Stimulated activated CD4-positive, alpha-beta T cell treated with anti-CD3 and anti-CD28 coated beads, Interleukin-1b, Interleukin-23, amount 100 ng/mL, for 4 hours (primary cell): ENCODE results near the gene ATOSB.

ENCODE experiments used
- DNase-seq, 2 donors: peaks; one replicate each; pipeline ENCODE4 v3.0.0-alpha.2; 2020; ENCODE audit warnings: low read depth in 2 of 2

ATOSB gene

GRCh38 chr9:35089434-35089833 is 26.2 kb downstream of the ATOSB start:
- DNase-seq, result no peak

- DNase-seq, result no peak
Measured at GRCh38 chr9:35085078-35085477, 30.6 kb downstream of the ATOSB start.

- DNase-seq, result peak; percentile 55 to 73
Measured at GRCh38 chr9:35079426-35080341, 36.0 kb downstream of the ATOSB start, which contains the start of gene FANCG. TSS of gene FANCG (minus strand) at chr9:35079942. CDS start at chr9:35079524, 418 bp downstream.

GRCh38 chr9:35079041-35079425 is 36.6 kb downstream of the ATOSB start:
- no peak for DNase-seq

GRCh38 chr9:35078066-35078465 is 37.6 kb downstream of the ATOSB start:
- no peak for DNase-seq

- no peak for DNase-seq
Measured at GRCh38 chr9:35076848-35077247, 38.8 kb downstream of the ATOSB start.

- no peak for DNase-seq
Measured at GRCh38 chr9:35075358-35075757, 40.3 kb downstream of the ATOSB start.

- DNase-seq, result no peak
Measured at GRCh38 chr9:35074791-35075190, 40.9 kb downstream of the ATOSB start.

- no peak for DNase-seq
Measured at GRCh38 chr9:35074141-35074540, 41.5 kb downstream of the ATOSB start.

GRCh38 chr9:35073279-35073612 is 42.4 kb downstream of the ATOSB start:
- no peak for DNase-seq

- peak; percentile 90 to 94 for DNase-seq
Measured at GRCh38 chr9:35072461-35073278, 43.0 kb downstream of the ATOSB start, which contains the start of gene VCP. TSS of gene VCP (minus strand) at chr9:35072625. CDS start at chr9:35072353, 272 bp downstream.

GRCh38 chr9:35071814-35072460 is 43.7 kb downstream of the ATOSB start:
- DNase-seq, result peak; percentile 44 to 73

- no peak for DNase-seq
Measured at GRCh38 chr9:35070823-35071813, 44.5 kb downstream of the ATOSB start.

- DNase-seq, result no peak
Measured at GRCh38 chr9:35069020-35069419, 46.6 kb downstream of the ATOSB start.

- DNase-seq, result no peak
Measured at GRCh38 chr9:35067056-35067455, 48.6 kb downstream of the ATOSB start.

GRCh38 chr9:35060548-35061207 is 55.0 kb downstream of the ATOSB start:
- no peak for DNase-seq

GRCh38 chr9:35059438-35059837 is 56.2 kb downstream of the ATOSB start:
- DNase-seq, result no peak

- no peak for DNase-seq
Measured at GRCh38 chr9:35057271-35057620, 58.4 kb downstream of the ATOSB start.

- DNase-seq, result no peak
Measured at GRCh38 chr9:35056571-35057270, 58.9 kb downstream of the ATOSB start.
